AG10803 (cell line): ENCODE results near the gene CYP19A1.
"Not testable (repeated sequence)": the region's sequence is repeated elsewhere in the genome, so short reads cannot be mapped to it uniquely, and the experiment has no call there.

Experiments
- DNase-seq: peaks from one replicate; pipeline ENCODE4 v3.0.0; 2010; ENCODE audit warnings: low read depth
- H3K4me3 ChIP-seq: 2 replicates; pipeline ENCODE4 v1.5.1; 2011; ENCODE audit warnings: mild to moderate bottlenecking, low read length, control low read depth
- CTCF ChIP-seq: conservative IDR thresholded peaks from 2 replicates; pipeline ENCODE4 v1.5.1; 2011; ENCODE audit warnings: mild to moderate bottlenecking, low read length, control low read depth, inconsistent platforms

Gene CYP19A1

DNA sequence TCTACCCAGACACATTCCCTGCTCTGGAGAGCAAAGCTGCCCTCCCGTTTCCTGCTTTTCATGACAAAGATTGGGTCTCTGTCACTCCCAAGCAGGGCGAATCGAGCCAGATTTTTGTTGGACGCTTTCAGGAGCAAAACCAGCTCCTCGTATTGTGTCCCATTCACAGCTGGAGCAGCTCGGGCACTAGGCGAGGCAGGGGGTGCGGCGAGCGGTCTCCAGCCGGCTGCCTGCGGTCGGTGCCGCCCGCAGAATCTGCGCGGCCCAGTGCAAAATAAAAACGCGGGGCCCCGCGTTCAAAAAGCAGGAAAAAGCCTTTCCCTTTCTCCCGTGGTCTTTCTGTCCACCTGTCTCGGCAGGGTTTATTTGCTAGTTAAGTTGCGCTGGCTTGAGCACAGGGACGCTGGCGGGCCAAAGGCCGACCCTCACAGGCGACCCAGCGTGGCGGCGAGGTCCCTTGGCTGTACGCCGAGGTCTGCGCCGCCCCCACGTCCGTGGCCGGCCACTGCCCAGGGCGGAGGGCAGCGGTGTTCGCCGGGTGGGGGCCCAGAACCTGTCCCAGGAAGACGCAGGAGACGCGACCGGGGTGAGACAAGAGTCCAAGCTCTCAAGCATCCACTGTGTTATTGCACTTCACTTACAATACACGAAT, 71.2 kb downstream of the CYP19A1 start:
- TF ChIP-seq CTCF = no peak
- H3K4me3 ChIP-seq = peak overlapping the region; percentile 57
- DNase-seq = no peak

- peak overlapping the region; percentile 57 for H3K4me3 ChIP-seq
- TF ChIP-seq CTCF = no peak
- peak; percentile 13 for DNase-seq
Observed at GRCh38 chr15:51266656-51267050, 71.7 kb downstream of the CYP19A1 start.

DNA sequence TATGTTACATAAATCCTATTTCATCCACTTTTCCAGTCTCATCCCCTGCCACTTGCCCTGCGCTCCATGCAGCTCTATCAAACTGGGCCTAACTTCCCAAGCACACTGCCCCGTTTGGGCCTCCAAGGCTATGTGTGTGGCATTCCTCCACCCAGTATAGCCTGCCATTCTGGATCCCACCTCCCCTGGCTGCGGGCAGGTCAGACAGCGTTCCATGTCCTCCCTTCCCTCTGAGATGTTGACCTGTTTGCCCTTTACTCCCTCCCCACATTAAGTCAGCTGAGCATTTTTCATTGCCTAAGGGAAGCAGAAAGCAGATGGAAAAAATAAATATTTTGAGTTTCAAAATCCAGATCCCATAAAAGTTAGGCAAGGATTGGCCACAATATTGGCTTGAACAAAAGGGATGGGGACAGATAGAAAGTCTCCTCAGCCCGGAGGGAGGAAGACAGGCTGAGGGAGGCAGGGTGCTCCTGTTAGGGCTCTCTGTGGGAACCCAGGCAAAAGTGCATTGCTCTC, 73.3 kb downstream of the CYP19A1 start:
- DNase-seq = peak; percentile 18
- TF ChIP-seq CTCF = no peak
- no peak overlapping the region for H3K4me3 ChIP-seq

- DNase-seq = no peak
- TF ChIP-seq CTCF = no peak
- H3K4me3 ChIP-seq = no peak overlapping the region
Observed at GRCh38 chr15:51263726-51264125, 74.7 kb downstream of the CYP19A1 start.

DNA sequence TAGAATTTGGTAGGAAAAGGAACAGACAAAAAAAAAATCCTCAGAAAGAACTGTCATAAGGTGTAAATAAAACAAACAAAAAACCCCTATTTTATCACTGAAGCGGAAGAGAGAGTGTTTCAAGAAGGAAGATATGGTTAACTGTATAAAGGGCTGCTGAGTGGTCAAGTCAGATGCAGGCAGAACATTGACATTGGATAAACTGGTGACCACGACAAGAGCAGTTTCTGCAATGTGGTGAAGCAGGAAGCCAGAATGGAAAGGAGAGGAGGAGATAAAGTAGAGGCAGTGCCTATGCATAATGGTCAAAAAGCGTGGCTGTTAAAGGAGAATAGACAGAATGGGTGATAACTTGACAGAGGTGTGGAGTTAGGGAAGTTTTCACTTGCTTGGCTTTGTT, 75.3 kb downstream of the CYP19A1 start:
- DNase-seq = no peak
- TF ChIP-seq CTCF = no peak

DNA sequence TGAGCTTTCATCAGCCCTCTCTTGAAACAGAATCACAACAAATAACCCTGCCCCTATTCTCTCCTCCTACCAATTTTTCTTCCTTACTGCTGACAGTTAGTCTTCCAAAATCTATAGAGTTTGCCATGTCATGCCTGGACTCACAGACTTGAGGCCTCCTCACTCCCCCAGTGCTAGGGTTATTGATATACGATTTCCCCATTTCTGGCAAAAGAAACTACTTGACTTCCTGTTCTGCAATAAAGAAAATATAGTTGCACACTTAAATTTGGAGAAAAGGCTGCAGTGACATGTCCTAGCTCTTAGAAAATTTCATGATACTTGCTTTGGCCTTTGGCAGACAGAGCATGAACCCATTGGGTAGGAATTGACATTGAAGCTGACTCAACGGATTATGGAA, 75.9 kb downstream of the CYP19A1 start:
- no peak for DNase-seq
- TF ChIP-seq CTCF = no peak
- no peak overlapping the region for H3K4me3 ChIP-seq

More for the DNA sequence above, 75.3 kb downstream of the CYP19A1 start:
- H3K4me3 ChIP-seq = no peak overlapping the region

DNA sequence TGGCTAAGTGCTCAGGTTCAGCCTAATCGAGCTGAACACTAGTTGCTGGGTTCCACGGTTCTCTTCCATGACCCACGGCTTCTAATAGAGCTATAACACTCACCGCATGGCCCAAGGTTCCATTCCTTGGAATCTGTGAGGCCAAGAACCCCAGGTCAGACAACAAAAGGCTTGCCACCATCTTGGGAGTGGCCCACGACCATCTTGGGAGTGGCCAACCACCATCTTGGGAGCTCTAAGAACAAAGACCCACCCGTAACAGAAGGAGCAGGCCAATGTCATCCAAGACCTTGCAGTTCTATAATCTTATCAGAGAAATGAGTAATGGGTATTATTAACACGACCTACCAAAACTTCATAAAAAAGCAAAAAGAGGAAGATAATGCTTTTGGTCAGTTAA, 77.3 kb downstream of the CYP19A1 start:
- DNase-seq, H3K4me3 ChIP-seq: not testable (repeated sequence)
